Hematopoietic multipotent progenitor cell treated with erythropoietin and hydrocortisone succinate and interleukin-3 and kit ligand, for 8 days (in vitro differentiated cells): ENCODE data around the gene LTC4S.
A peak's percentile ranks its signal among the peaks of the same experiment; 100 is the strongest.
"Not testable (repeated sequence)": the region's sequence is repeated elsewhere in the genome, so short reads cannot be mapped to it uniquely, and the experiment has no call there.

Source experiments
- DNase-seq: peaks from one replicate; pipeline ENCODE4 v3.0.0-alpha.2; 2015

Gene LTC4S

GRCh38 chr5:179793468-179794139, at the start of gene LTC4S:
Gene LTC4S (plus strand): TSS chr5:179793986. CDS start chr5:179794081, 95 bp downstream.
- DNase-seq: peak; percentile 88

- DNase-seq: not testable (repeated sequence)
These were observed 49.7 kb upstream of the LTC4S start for GRCh38 chr5:179744106-179744505.

- no peak for DNase-seq
These were observed 46.9 kb upstream of the LTC4S start for GRCh38 chr5:179746872-179747271.

GRCh38 chr5:179747811-179748210, 46.0 kb upstream of the LTC4S start:
- no peak for DNase-seq

- DNase-seq: no peak
These were observed 43.8 kb upstream of the LTC4S start for GRCh38 chr5:179749857-179750508.

GRCh38 chr5:179753971-179754370, 39.8 kb upstream of the LTC4S start:
- no peak for DNase-seq

- DNase-seq: no peak
These were observed 38.8 kb upstream of the LTC4S start for GRCh38 chr5:179755022-179755421.

- DNase-seq: no peak
These were observed 34.8 kb upstream of the LTC4S start for GRCh38 chr5:179758955-179759354.

- no peak for DNase-seq
These were observed 33.9 kb upstream of the LTC4S start for GRCh38 chr5:179759581-179760551.

- peak; percentile 55 for DNase-seq
These were observed 31.6 kb upstream of the LTC4S start for GRCh38 chr5:179762079-179762780.

- DNase-seq: peak; percentile 28
These were observed 31.0 kb upstream of the LTC4S start for GRCh38 chr5:179762781-179763176.

GRCh38 chr5:179763215-179763945, 30.4 kb upstream of the LTC4S start:
- peak; percentile 72 for DNase-seq

- DNase-seq: no peak
These were observed 29.7 kb upstream of the LTC4S start for GRCh38 chr5:179764056-179764455.

GRCh38 chr5:179765400-179765799, 28.4 kb upstream of the LTC4S start:
- DNase-seq: peak; percentile 38

- DNase-seq: peak; percentile 49
These were observed 27.6 kb upstream of the LTC4S start for GRCh38 chr5:179766021-179766725.

GRCh38 chr5:179766726-179767455, 26.9 kb upstream of the LTC4S start:
- DNase-seq: no peak

- DNase-seq: no peak
These were observed 26.2 kb upstream of the LTC4S start for GRCh38 chr5:179767496-179768100.

GRCh38 chr5:179768326-179769085, 25.3 kb upstream of the LTC4S start:
- DNase-seq: no peak

GRCh38 chr5:179769271-179769670, 24.5 kb upstream of the LTC4S start:
- DNase-seq: no peak
